ENCODE results near the gene RFT1. TPM values are rescaled to one million over a fixed set of nuclear protein-coding genes. Genes with fewer than 3 reads are reported as not detected.

The RFT1 gene
- total RNA-seq, 1 experiment from 2014 or later: 26.3 TPM

GRCh38 chr3:53160061-53160659 is 29.9 kb upstream of the RFT1 start:
- POLR2A ChIA-PET: interaction anchor here (0.6 to 1.4 kb wide), 2 partner anchors 10 to 35 kb away, joined by 4 to 7 read pairs; no protein-coding TSS in a partner anchor
- TF ChIP-seq SP1 (CRISPR knock-in tag; conservative IDR thresholded peaks at IDR 0.05) (peak; percentile 7; the same call in 1 of the 2 replicates), TEAD4 (CRISPR knock-in tag; IDR thresholded peaks at IDR 0.05) (no peak)
- H3K4me3 Mint-ChIP-seq: peak overlapping the region; percentile 75
- DNase-seq (ENCODE audit: low spot score) (no peak), ATAC-seq (no peak)
- no peak overlapping the region for H3K27ac Mint-ChIP-seq
- peaks cover 40% of the 10 kb centered on the region for H3K4me1 Mint-ChIP-seq
- H3K36me3 Mint-ChIP-seq: no peaks in the 10 kb centered on the region
- CTCF ChIA-PET: interaction anchor here (0.6 to 3.2 kb wide), 22 partner anchors 10 to 339 kb away, joined by 3 to 27 read pairs (median 4); partner anchors contain the start of gene RFT1
- no peaks in the 10 kb centered on the region for H3K9me3 Mint-ChIP-seq
- H3K27me3 Mint-ChIP-seq (ENCODE audit: low read depth): peaks cover 18% of the 10 kb centered on the region

- POLR2A ChIA-PET: interaction anchor here (1.0 kb wide), 1 partner anchor 25 kb away, joined by 3 read pairs; no protein-coding TSS in a partner anchor
- CTCF ChIA-PET: interaction anchor here (0.6 to 3.2 kb wide), 8 partner anchors 11 to 49 kb away, joined by 3 to 27 read pairs (median 3); no protein-coding TSS in a partner anchor
- DNase-seq (ENCODE audit: low spot score) (peak; percentile 50), ATAC-seq (peak; percentile 16)
- H3K27ac Mint-ChIP-seq: no peak overlapping the region
- H3K36me3 Mint-ChIP-seq: no peaks in the 10 kb centered on the region
- peaks cover 18% of the 10 kb centered on the region for H3K27me3 Mint-ChIP-seq (ENCODE audit: low read depth)
- H3K4me1 Mint-ChIP-seq: peaks cover 40% of the 10 kb centered on the region
- H3K4me3 Mint-ChIP-seq: peak overlapping the region; percentile 75; the same call in 1 of the 2 replicates
- TF ChIP-seq NR1H2 (CRISPR knock-in tag; IDR thresholded peaks at IDR 0.05) (no peak), ZBTB21 (CRISPR knock-in tag; IDR thresholded peaks at IDR 0.05; ENCODE audit: borderline replicate concordance) (no peak), PRDM15 (CRISPR knock-in tag; IDR thresholded peaks at IDR 0.05) (peak; percentile 90), ZSCAN18 (CRISPR knock-in tag; IDR thresholded peaks at IDR 0.05) (no peak), ZNF263 (CRISPR knock-in tag; IDR thresholded peaks at IDR 0.05; ENCODE audit: low read depth) (no peak; the same call in 1 of the 2 replicates), E2F5 (CRISPR knock-in tag; IDR thresholded peaks at IDR 0.05) (no peak), ZNF671 (CRISPR knock-in tag; IDR thresholded peaks at IDR 0.05) (no peak), CTCF (IDR thresholded peaks at IDR 0.05) (no peak), SMAD4 (CRISPR knock-in tag; IDR thresholded peaks at IDR 0.05) (no peak), ZMAT4 (CRISPR knock-in tag; IDR thresholded peaks at IDR 0.05) (no peak), CBFB (CRISPR knock-in tag; IDR thresholded peaks at IDR 0.05; ENCODE audit: low read depth) (no peak), SMAD3 (CRISPR knock-in tag; IDR thresholded peaks at IDR 0.05; ENCODE audit: borderline replicate concordance) (no peak), FOXK1 (CRISPR knock-in tag; IDR thresholded peaks at IDR 0.05) (peak; percentile 86; the same call in 1 of the 2 replicates), GABPB1 (CRISPR knock-in tag; IDR thresholded peaks at IDR 0.05) (no peak), CDX4 (CRISPR knock-in tag; IDR thresholded peaks at IDR 0.05; ENCODE audit: borderline replicate concordance) (no peak), ATF1 (CRISPR knock-in tag; IDR thresholded peaks at IDR 0.05) (no peak), GRHL2 (CRISPR knock-in tag; IDR thresholded peaks at IDR 0.05; ENCODE audit: insufficient replicate concordance, severe bottlenecking) (no peak)
- no peaks in the 10 kb centered on the region for H3K9me3 Mint-ChIP-seq
Observed at GRCh38 chr3:53159156-53160060, 29.2 kb upstream of the RFT1 start.

Data from WTC11 (cell line).